HG03060 (cell line): Measurements from ENCODE around the gene ACTR1A.
"Not testable (repeated sequence)": the region's sequence is repeated elsewhere in the genome, so short reads cannot be mapped to it uniquely, and the experiment has no call there.

ENCODE experiments used
- ATAC-seq: cut with Tn5 transposase; IDR thresholded peaks from one replicate; pipeline ENCODE4 v1.9.1; 2021; ENCODE audit warnings: low read depth, moderate number of reproducible peaks; ENCODE audit not compliant: unreplicated experiment

Gene ACTR1A

GRCh38 chr10:102502337-102503151 is at the start of gene ACTR1A:
TSS of gene ACTR1A (minus strand) at chr10:102502712. CDS start at chr10:102502647, 65 bp downstream.
- ATAC-seq: peak; percentile 40

- no peak for ATAC-seq
Measured at GRCh38 chr10:102550636-102551210, 48.2 kb upstream of the ACTR1A start.

GRCh38 chr10:102549549-102549948 is 47.0 kb upstream of the ACTR1A start:
- no peak for ATAC-seq

GRCh38 chr10:102546606-102547320 is 44.3 kb upstream of the ACTR1A start:
- ATAC-seq: no peak

GRCh38 chr10:102545997-102546396 is 43.5 kb upstream of the ACTR1A start:
- ATAC-seq: no peak

GRCh38 chr10:102545265-102545871 is 42.9 kb upstream of the ACTR1A start:
- ATAC-seq: no peak

- ATAC-seq: no peak
Measured at GRCh38 chr10:102542800-102543418, 40.4 kb upstream of the ACTR1A start.

- no peak for ATAC-seq
Measured at GRCh38 chr10:102540023-102540422, 37.5 kb upstream of the ACTR1A start.

- ATAC-seq: no peak
Measured at GRCh38 chr10:102538811-102539210, 36.3 kb upstream of the ACTR1A start.

- ATAC-seq: no peak
Measured at GRCh38 chr10:102537948-102538347, 35.4 kb upstream of the ACTR1A start.

- no peak for ATAC-seq
Measured at GRCh38 chr10:102537367-102537766, 34.9 kb upstream of the ACTR1A start.

- ATAC-seq: no peak
Measured at GRCh38 chr10:102535481-102536147, 33.1 kb upstream of the ACTR1A start.

- ATAC-seq: not testable (repeated sequence)
Measured at GRCh38 chr10:102534966-102535365, 32.5 kb upstream of the ACTR1A start.

GRCh38 chr10:102534333-102534732 is 31.8 kb upstream of the ACTR1A start:
- ATAC-seq: no peak

- no peak for ATAC-seq
Measured at GRCh38 chr10:102527546-102527945, 25.0 kb upstream of the ACTR1A start.

- no peak for ATAC-seq
Measured at GRCh38 chr10:102524746-102525145, 22.2 kb upstream of the ACTR1A start.

- ATAC-seq: no peak
Measured at GRCh38 chr10:102523250-102524029, 20.9 kb upstream of the ACTR1A start.

- no peak for ATAC-seq
Measured at GRCh38 chr10:102522874-102523249, 20.4 kb upstream of the ACTR1A start.

GRCh38 chr10:102519246-102519825 is 16.8 kb upstream of the ACTR1A start:
- ATAC-seq: no peak
